ENCODE results near the gene GTF3C1. TPM values are rescaled to one million over a fixed set of nuclear protein-coding genes. Genes with fewer than 3 reads are reported as not detected.
A peak's percentile ranks its signal among the peaks of the same experiment; 100 is the strongest.

The GTF3C1 gene
- total and polyA plus RNA-seq, 4 donors, result 33.5 to 84.0 (median 67.5) TPM

DNA sequence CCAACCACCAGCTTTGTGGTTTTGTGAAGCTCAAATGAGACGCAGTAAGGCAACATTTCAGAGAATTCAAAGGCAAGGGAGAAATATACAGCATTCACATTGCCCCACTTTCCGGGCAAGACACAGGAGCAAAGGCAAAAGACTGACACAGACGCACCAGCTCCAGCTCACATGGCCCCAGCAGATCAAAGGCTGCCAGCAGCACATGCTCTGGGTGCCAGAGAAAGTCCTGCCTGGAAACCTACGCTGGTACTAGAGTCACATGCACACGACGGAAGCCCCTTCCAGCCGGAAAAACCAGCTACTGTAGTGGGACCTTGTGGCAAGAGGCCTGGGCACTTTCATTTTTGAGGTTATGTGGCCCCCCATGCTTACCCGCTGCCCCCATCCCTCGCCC lies 50.1 kb downstream of the GTF3C1 start:
- Histone ChIP-seq H3K9ac (ENCODE audit: insufficient read depth in 1 of 2, low read length in 2 of 2) (no peak overlapping the region), H3K27me3 (ENCODE audit: control insufficient read depth in 3 of 3, insufficient read depth in 3 of 3, low read length in 2 of 3) (no peaks in the 10 kb centered on the region), H3K9me3 (ENCODE audit: control insufficient read depth in 4 of 4, insufficient read depth in 3 of 4, low read length in 3 of 4) (no peaks in the 10 kb centered on the region), H3K27ac (ENCODE audit: low read depth in 1 of 2, low read length in 1 of 2) (no peak overlapping the region), H3K4me3 (no peak overlapping the region), H3K4me1 (ENCODE audit: control insufficient read depth in 5 of 5, insufficient read depth in 5 of 5, low read length in 5 of 5) (peaks cover 0 to 52% (median 5%) of the 10 kb centered on the region in 5 donors), H3K36me3 (ENCODE audit: control insufficient read depth in 4 of 4, insufficient read depth in 4 of 4, low read length in 4 of 4) (peaks cover 52 to 77% (median 68%) of the 10 kb centered on the region in 4 donors)
- 90 to 92% methylated on average over 9 of the region's 9 CpGs for WGBS, 2 donors
- DNase-seq (no peak), ATAC-seq (ENCODE audit: insufficient read depth, low FRiP score) (no peak)
- TF ChIP-seq CTCF (IDR thresholded peaks at IDR 0.05; ENCODE audit: control extremely low read depth, extremely low read depth), result no peak

- no peak for ATAC-seq (ENCODE audit: insufficient read depth, low FRiP score)
- WGBS, 2 donors, result 90 to 91% methylated on average over 14 of the region's 14 CpGs
- H3K36me3 ChIP-seq (ENCODE audit: control insufficient read depth in 4 of 4, insufficient read depth in 4 of 4, low read length in 4 of 4), result peaks cover 50 to 75% (median 69%) of the 10 kb centered on the region in 4 donors
- DNase-seq, result no peak
- H3K27ac ChIP-seq (ENCODE audit: low read depth in 1 of 2, low read length in 1 of 2), result no peak overlapping the region
- H3K4me1 ChIP-seq (ENCODE audit: control insufficient read depth in 5 of 5, insufficient read depth in 5 of 5, low read length in 5 of 5), result peaks cover 0 to 55% (median 5%) of the 10 kb centered on the region in 5 donors
- H3K27me3 ChIP-seq (ENCODE audit: control insufficient read depth in 3 of 3, insufficient read depth in 3 of 3, low read length in 2 of 3), result no peaks in the 10 kb centered on the region
- H3K9me3 ChIP-seq (ENCODE audit: control insufficient read depth in 4 of 4, insufficient read depth in 3 of 4, low read length in 3 of 4), result no peaks in the 10 kb centered on the region
- no peak overlapping the region for H3K4me3 ChIP-seq
- H3K9ac ChIP-seq (ENCODE audit: insufficient read depth in 1 of 2, low read length in 2 of 2), result no peak overlapping the region
- TF ChIP-seq CTCF (IDR thresholded peaks at IDR 0.05; ENCODE audit: control extremely low read depth, extremely low read depth), result no peak
These were observed 50.6 kb downstream of the GTF3C1 start for GRCh38 chr16:27498916-27499658.

DNA sequence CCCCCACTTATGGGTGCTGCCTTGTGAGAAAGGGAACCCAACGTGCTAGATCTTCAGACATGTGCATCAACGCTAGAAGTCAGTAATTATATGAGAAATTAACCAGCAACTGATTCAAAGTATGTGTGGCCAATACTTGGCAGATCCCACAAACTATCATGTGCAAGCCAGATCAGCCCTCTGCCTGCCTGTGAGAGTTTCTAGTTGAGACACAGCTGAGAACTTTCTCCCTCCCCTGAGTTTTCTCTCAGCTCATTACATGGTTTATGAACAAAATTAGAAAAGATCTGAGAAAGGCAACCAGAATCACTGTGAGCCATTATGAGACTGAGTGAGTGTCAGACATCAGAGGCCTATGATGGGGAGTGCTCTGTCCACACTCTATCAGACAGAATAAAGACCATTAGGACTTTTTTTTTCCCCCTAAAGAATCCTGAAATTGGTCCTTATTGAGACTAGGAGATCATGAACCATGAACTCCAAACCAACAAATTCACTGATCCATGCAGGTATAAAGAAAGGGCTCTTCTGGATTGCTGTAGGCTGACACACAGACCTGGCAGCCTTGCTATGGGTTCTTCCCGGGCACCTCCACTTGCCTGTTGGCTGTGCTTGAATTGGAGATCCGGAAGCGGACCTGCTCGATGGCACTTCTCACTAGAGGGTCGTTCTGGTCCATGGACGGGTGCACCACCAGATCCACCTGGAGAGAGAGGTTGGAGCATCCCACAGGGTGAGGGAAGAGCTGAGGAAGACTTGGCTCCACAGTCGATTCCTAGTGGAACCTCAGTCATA lies 51.5 kb downstream of the GTF3C1 start:
- Histone ChIP-seq H3K9me3 (ENCODE audit: control insufficient read depth in 4 of 4, insufficient read depth in 3 of 4, low read length in 3 of 4) (no peaks in the 10 kb centered on the region), H3K27me3 (ENCODE audit: control insufficient read depth in 3 of 3, insufficient read depth in 3 of 3, low read length in 2 of 3) (no peaks in the 10 kb centered on the region), H3K27ac (ENCODE audit: low read depth in 1 of 2, low read length in 1 of 2) (no peak overlapping the region), H3K36me3 (ENCODE audit: control insufficient read depth in 4 of 4, insufficient read depth in 4 of 4, low read length in 4 of 4) (peaks cover 49 to 75% (median 62%) of the 10 kb centered on the region in 4 donors), H3K4me3 (no peak overlapping the region), H3K9ac (ENCODE audit: insufficient read depth in 1 of 2, low read length in 2 of 2) (no peak overlapping the region), H3K4me1 (ENCODE audit: control insufficient read depth in 5 of 5, insufficient read depth in 5 of 5, low read length in 5 of 5) (peaks cover 0 to 55% (median 5%) of the 10 kb centered on the region in 5 donors)
- ATAC-seq (ENCODE audit: insufficient read depth, low FRiP score) (no peak), DNase-seq (peak; percentile 80 to 98 (median 97))
- 89 to 92% methylated on average over 9 of the region's 9 CpGs for WGBS, 2 donors
- TF ChIP-seq CTCF (IDR thresholded peaks at IDR 0.05; ENCODE audit: control extremely low read depth, extremely low read depth), result no peak

Measured in lung (tissue), 12 donors.